PC-9 (cell line): ENCODE data around the gene ARFIP1.

Experiments
- EZH2 ChIP-seq: fragments of 200-600 bp; sonication (generic); IDR thresholded peaks from 2 replicates; pipeline ENCODE4 v1.8.0; 2017; ENCODE audit warnings: antibody characterized with exemption, low read depth
- TF ChIP-seq, protein P1 (sequence below): fragments of 200-600 bp; sonication (generic); conservative IDR thresholded peaks from 2 replicates; pipeline ENCODE4 v1.6.1; 2017; ENCODE audit warnings: mixed run types, antibody characterized with exemption, mild to moderate bottlenecking, moderate library complexity

DNA sequence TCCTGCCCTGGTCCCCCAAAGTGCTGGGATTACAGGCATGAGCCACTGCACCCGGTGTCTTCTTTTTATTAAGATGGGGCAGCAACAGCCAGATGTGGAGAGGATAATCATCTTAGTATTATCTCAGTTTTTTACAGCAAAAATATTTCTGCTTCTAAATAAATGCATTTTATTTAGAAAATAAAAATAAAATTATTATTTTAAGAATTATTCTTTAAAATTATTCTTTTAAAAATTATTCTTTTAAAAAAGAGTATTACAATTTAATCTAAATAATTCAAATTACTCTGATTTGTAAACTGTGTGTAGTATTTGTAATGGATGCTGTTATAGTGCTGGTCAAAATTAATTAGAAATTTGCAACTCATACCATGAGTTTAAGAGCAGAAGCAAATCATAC, 67.6 kb downstream of the ARFIP1 start:
- TF ChIP-seq, protein P1, sequence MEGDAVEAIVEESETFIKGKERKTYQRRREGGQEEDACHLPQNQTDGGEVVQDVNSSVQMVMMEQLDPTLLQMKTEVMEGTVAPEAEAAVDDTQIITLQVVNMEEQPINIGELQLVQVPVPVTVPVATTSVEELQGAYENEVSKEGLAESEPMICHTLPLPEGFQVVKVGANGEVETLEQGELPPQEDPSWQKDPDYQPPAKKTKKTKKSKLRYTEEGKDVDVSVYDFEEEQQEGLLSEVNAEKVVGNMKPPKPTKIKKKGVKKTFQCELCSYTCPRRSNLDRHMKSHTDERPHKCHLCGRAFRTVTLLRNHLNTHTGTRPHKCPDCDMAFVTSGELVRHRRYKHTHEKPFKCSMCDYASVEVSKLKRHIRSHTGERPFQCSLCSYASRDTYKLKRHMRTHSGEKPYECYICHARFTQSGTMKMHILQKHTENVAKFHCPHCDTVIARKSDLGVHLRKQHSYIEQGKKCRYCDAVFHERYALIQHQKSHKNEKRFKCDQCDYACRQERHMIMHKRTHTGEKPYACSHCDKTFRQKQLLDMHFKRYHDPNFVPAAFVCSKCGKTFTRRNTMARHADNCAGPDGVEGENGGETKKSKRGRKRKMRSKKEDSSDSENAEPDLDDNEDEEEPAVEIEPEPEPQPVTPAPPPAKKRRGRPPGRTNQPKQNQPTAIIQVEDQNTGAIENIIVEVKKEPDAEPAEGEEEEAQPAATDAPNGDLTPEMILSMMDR, result no peak
- TF ChIP-seq EZH2, result no peak
